ENCODE results near the gene ARL15.

- no peak for TF ChIP-seq EZH2phosphoT487 (IDR thresholded peaks at IDR 0.05; ENCODE audit: insufficient read depth, low read depth)
- TF ChIP-seq EZH2 (IDR thresholded peaks at IDR 0.05; ENCODE audit: insufficient read depth, poor library complexity, severe bottlenecking), result no peak
Measured at GRCh38 chr5:54242297-54242696, 68.1 kb downstream of the ARL15 start.
